ENCODE data around the gene KCNAB1.
"Not testable (repeated sequence)": the region's sequence is repeated elsewhere in the genome, so short reads cannot be mapped to it uniquely, and the experiment has no call there.

Gene KCNAB1

DNA sequence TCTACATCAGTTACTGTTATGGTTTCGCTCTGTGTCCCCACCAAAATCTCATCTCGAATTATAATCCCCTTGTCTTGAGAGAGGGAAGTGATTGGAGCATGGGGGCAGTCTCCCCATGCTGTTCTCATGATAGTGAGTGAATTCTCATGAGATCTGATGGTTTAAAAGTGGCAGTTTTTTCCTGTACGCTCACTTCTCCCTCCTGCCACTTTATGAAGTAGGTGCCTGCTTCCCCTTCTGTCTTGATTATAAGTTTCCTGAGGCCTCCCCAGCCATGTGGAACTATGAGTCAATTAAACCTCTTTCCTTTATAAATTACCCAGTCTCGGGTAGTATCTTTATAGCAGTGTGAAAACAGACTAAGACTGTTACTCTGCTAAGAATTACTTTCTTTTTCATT is 449.5 kb downstream of the KCNAB1 start:
- DNase-seq; H3K4me1 Mint-ChIP-seq; H3K4me3 Mint-ChIP-seq; H3K27me3 Mint-ChIP-seq; H3K36me3 Mint-ChIP-seq (ENCODE audit: low read depth); H3K9me3 Mint-ChIP-seq: not testable (repeated sequence)
- ATAC-seq: peak; percentile 54
- peak overlapping the region; percentile 43 for H3K27ac Mint-ChIP-seq

DNA sequence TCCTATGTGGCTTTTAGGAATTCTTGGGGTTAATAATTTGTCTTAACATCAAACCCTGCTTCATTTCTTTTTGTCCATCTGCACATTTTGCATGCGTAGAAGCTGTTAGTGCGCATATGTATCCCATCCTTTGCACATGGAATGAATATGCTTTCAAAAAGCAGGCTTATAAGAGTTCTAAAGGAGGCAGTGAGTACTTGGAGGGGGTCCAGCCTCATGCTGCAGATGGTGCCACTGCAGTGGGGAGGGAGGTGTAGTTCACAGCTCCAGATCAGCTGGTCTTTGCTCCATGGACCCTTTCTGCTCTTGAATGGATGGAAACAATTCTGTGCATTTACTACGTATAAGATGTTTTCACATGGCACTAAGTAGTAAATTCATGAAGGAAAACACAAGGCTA is 455.3 kb downstream of the KCNAB1 start:
- DNase-seq: no peak
- Mint-ChIP-seq H3K4me1 (no peaks in the 10 kb centered on the region), H3K36me3 (ENCODE audit: low read depth) (no peaks in the 10 kb centered on the region), H3K4me3 (no peak overlapping the region), H3K27me3 (peaks cover 13% of the 10 kb centered on the region), H3K9me3 (no peaks in the 10 kb centered on the region), H3K27ac (no peak overlapping the region)
- ATAC-seq: no peak

DNA sequence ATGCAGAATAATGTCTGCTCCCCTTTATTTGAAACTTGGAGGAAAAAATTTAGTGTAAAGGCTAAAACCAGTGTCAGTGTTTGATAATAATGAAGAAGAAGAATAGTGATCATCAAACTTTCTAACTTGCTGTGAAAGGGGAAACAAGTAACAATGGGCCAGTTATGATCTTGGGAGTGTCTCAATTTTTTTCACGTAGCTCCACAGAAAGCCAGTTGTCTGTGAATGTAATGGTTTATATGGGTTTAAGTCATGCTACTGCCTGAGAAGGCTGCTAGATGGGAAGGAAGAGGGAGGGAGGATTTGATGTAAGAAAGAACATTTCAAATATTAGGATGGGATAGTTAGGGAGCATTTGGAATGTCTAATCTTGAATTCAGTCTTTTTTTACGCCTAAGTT is 455.7 kb downstream of the KCNAB1 start:
- Mint-ChIP-seq H3K9me3 (no peaks in the 10 kb centered on the region), H3K27me3 (peaks cover 13% of the 10 kb centered on the region), H3K4me1 (no peaks in the 10 kb centered on the region), H3K36me3 (ENCODE audit: low read depth) (no peaks in the 10 kb centered on the region), H3K4me3 (no peak overlapping the region), H3K27ac (no peak overlapping the region)
- ATAC-seq: no peak
- DNase-seq: no peak

DNA sequence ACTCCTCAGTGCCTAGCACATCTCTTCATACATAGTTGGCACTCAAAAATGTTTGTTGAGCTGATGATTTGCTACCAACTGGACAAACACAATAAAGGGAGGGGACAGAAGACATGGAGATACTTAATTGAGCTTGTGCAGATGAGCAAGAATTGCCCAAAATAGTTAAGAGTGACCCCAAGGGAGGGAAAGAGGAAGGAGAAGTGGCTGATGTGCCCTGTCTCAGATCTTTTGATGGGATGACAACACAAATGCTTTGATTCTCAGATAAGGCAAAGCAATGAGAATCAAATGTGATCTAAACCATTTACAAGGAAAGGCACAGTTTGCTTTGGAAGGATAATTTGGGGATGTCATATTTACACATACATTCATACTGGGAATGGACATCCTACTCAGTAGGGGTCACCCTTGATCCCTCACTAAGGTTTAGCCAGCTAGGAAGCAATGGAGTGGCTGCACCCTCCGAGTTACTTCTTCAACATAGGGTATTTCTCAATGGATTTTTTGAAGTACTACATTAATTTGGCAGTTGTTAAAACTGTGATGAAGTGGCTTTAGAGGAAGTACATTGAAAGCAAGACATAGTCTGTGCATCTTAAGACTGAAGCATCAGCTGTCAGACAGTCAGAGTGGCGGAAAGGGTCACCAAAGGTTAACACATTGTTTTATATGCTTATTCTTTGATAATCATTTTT is 456.4 kb downstream of the KCNAB1 start:
- H3K36me3 Mint-ChIP-seq (ENCODE audit: low read depth): no peaks in the 10 kb centered on the region
- H3K4me1 Mint-ChIP-seq: no peaks in the 10 kb centered on the region
- no peak overlapping the region for H3K27ac Mint-ChIP-seq
- no peak overlapping the region for H3K4me3 Mint-ChIP-seq
- peaks cover 13% of the 10 kb centered on the region for H3K27me3 Mint-ChIP-seq
- H3K9me3 Mint-ChIP-seq: no peaks in the 10 kb centered on the region
- ATAC-seq: no peak
- DNase-seq: no peak

- DNase-seq: no peak
- H3K36me3 Mint-ChIP-seq (ENCODE audit: low read depth): no peaks in the 10 kb centered on the region
- H3K4me3 Mint-ChIP-seq: no peak overlapping the region
- ATAC-seq: peak; percentile 49
- H3K4me1 Mint-ChIP-seq: peaks cover under 1% of the 10 kb centered on the region
- no peaks in the 10 kb centered on the region for H3K9me3 Mint-ChIP-seq
- H3K27me3 Mint-ChIP-seq: peaks cover 10% of the 10 kb centered on the region
- no peak overlapping the region for H3K27ac Mint-ChIP-seq
Observed at GRCh38 chr3:156577736-156578135, 457.4 kb downstream of the KCNAB1 start.

GRCh38 chr3:156579427-156579851 is 459.1 kb downstream of the KCNAB1 start:
- Mint-ChIP-seq H3K27ac (no peak overlapping the region), H3K4me3 (no peak overlapping the region), H3K27me3 (peaks cover 8% of the 10 kb centered on the region), H3K9me3 (no peaks in the 10 kb centered on the region), H3K36me3 (ENCODE audit: low read depth) (no peaks in the 10 kb centered on the region), H3K4me1 (peaks cover 3% of the 10 kb centered on the region)
- no peak for DNase-seq
- no peak for ATAC-seq

DNA sequence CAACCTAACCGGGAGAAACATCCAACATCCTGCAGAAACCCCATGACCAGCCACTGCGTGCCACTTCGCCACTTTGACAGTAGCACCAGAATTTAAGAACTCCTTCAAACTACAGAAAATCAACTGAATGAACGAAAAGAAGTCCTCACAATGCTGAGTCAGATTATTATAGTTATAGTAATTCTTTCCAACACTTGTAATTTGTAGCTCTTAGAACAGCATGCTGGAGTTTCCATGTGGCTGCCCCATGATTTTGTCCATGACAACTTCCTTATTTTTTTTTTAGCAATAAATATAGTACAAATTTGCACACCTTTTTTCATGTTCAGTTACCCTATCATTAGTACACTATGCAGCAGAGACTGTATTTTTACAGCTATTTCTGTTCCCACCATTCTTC is 460.7 kb downstream of the KCNAB1 start:
- H3K27ac Mint-ChIP-seq: no peak overlapping the region
- DNase-seq (no peak), ATAC-seq (no peak)
- peaks cover 3% of the 10 kb centered on the region for H3K4me1 Mint-ChIP-seq
- H3K4me3 Mint-ChIP-seq: no peak overlapping the region
- H3K9me3 Mint-ChIP-seq: no peaks in the 10 kb centered on the region
- H3K27me3 Mint-ChIP-seq: peaks cover 8% of the 10 kb centered on the region
- H3K36me3 Mint-ChIP-seq (ENCODE audit: low read depth): no peaks in the 10 kb centered on the region

DNA sequence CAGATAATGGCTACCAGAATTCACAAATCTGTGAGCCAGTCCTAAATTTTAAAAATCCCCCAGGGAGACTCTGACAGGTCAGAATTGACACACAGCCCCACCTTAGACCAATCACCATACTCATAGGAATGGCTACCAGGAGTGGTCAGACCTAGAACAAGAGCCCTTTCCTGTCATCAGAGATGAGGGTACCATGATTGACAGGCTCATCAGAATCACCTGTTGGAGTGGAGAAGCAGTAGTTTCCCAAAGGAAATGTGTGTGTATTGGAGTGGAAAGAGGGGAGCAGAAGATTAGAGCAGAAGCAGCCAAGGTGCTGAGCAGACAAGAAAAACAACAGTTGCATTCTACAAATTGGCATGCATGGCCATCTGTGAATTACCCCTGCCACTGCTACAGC is 461.6 kb downstream of the KCNAB1 start:
- H3K36me3 Mint-ChIP-seq (ENCODE audit: low read depth): no peaks in the 10 kb centered on the region
- H3K9me3 Mint-ChIP-seq: no peaks in the 10 kb centered on the region
- ATAC-seq (no peak), DNase-seq (no peak)
- peaks cover 3% of the 10 kb centered on the region for H3K4me1 Mint-ChIP-seq
- H3K4me3 Mint-ChIP-seq: no peak overlapping the region
- no peak overlapping the region for H3K27ac Mint-ChIP-seq
- peaks cover 4% of the 10 kb centered on the region for H3K27me3 Mint-ChIP-seq

DNA sequence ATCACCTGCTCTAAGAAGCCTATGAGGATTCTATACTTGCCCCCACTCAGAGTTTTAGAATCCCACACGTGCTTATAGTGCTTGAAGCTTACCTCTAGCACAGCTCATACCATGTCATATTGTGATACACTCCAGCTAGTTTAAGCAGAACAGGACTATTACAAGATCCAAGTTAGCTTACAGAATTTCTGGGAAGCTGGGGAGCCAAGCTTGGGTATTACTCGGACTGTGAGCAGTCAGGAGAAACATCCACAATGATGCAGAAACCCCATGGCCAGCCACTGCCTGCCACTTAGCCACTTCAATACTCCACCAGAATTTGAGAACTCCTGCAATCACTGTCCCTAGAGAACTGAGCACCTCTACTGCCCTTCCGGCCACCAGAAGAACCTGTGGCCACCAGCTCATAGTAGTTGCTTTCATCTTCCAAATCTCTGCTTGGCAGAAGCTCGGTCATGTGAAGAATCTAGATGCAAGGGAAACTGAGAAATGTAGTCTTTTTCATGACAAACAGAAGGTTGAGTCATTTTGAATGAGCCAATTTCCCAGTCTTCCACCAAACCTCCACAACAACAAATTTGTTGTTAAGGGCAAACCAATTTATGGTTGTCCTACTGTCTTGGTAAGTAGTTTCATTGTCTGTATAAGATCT is 462.3 kb downstream of the KCNAB1 start:
- H3K36me3 Mint-ChIP-seq (ENCODE audit: low read depth): no peaks in the 10 kb centered on the region
- peaks cover 3% of the 10 kb centered on the region for H3K4me1 Mint-ChIP-seq
- no peak overlapping the region for H3K27ac Mint-ChIP-seq
- ATAC-seq: no peak
- no peaks in the 10 kb centered on the region for H3K9me3 Mint-ChIP-seq
- H3K27me3 Mint-ChIP-seq: peaks cover 4% of the 10 kb centered on the region
- no peak overlapping the region for H3K4me3 Mint-ChIP-seq
- DNase-seq: no peak

DNA sequence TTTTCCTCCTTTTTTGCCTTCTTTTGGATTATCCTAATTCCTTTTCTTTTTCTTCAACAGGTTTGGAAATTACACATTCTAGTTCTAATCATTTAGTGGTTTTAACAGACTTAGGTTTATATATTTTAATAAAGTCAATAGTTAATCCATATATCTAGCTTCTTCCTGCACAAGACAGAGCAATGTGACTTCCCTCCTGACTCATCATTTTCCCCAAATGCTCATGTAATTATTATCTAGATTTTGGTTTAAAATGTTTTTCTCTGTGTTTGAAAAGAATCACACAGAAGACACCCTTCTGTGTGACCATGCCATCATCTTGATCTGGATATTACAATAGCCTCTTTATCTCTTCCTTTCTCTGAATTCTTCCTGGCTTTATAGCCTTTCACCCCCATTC is 463.1 kb downstream of the KCNAB1 start:
- DNase-seq: no peak
- Mint-ChIP-seq H3K4me3 (no peak overlapping the region), H3K9me3 (no peaks in the 10 kb centered on the region), H3K4me1 (peaks cover 3% of the 10 kb centered on the region), H3K27ac (no peak overlapping the region), H3K36me3 (ENCODE audit: low read depth) (no peaks in the 10 kb centered on the region), H3K27me3 (peaks cover 4% of the 10 kb centered on the region)
- no peak for ATAC-seq

- Mint-ChIP-seq H3K4me1 (peaks cover 3% of the 10 kb centered on the region), H3K27me3 (no peaks in the 10 kb centered on the region), H3K4me3 (no peak overlapping the region), H3K27ac (no peak overlapping the region), H3K9me3 (peaks cover 8% of the 10 kb centered on the region), H3K36me3 (ENCODE audit: low read depth) (no peaks in the 10 kb centered on the region)
- DNase-seq (no peak), ATAC-seq (no peak)
Observed at GRCh38 chr3:156586905-156587759, 466.8 kb downstream of the KCNAB1 start.

- Mint-ChIP-seq H3K9me3 (peaks cover 8% of the 10 kb centered on the region), H3K27me3 (no peaks in the 10 kb centered on the region), H3K36me3 (ENCODE audit: low read depth) (no peaks in the 10 kb centered on the region), H3K4me3 (no peak overlapping the region), H3K4me1 (peaks cover 3% of the 10 kb centered on the region), H3K27ac (no peak overlapping the region)
- ATAC-seq: no peak
- no peak for DNase-seq
Observed at GRCh38 chr3:156587760-156588069, 467.3 kb downstream of the KCNAB1 start.

Measured in activated naive CD8-positive, alpha-beta T cell treated with anti-CD3 and anti-CD28 coated beads, Interleukin-2, amount 50 U/mL, for 24 hours (primary cell).